Panc1 (cell line): ENCODE results near the gene DNASE1L2. TPM values are rescaled to one million over a fixed set of nuclear protein-coding genes. Genes with fewer than 3 reads are reported as not detected.
"Not testable (repeated sequence)": the region's sequence is repeated elsewhere in the genome, so short reads cannot be mapped to it uniquely, and the experiment has no call there.

Source experiments
- ATAC-seq: fragments of 200-7000 bp; cut with Tn5 transposase; 2 replicates; pipeline ENCODE4 v1.9.1; 2020; ENCODE audit warnings: mild to moderate bottlenecking, moderate library complexity
- BruUV-seq: library from RNA; stranded (reverse); fragments of 400-500 nt; replicated peaks from 2 replicates; lab custom pipeline; 2021; lab: Mats Ljungman, UMichigan
- CTCF ChIA-PET: fragments of 300-600 bp; sonication (Branson Sonifier 250); formaldehyde crosslinking; loops from one replicate; lab custom pipeline; 2022; ENCODE audit warnings: antibody characterized with exemption; lab: Charles Lee
- POLR2A ChIA-PET: fragments of 300-600 bp; sonication (Branson Sonifier 250); formaldehyde crosslinking; loops from one replicate; lab custom pipeline; 2022; ENCODE audit warnings: antibody characterized with exemption; lab: Charles Lee
- DNase-seq: peaks from one replicate; pipeline ENCODE4 v3.0.0-alpha.2; 2010; ENCODE audit warnings: low read depth, low spot score
- H3K27ac ChIP-seq: 2 replicates; pipeline ENCODE4 v1.5.1; 2011; ENCODE audit warnings: mild to moderate bottlenecking, low read length, inconsistent platforms
- H3K27me3 ChIP-seq: fragments of 200-500 bp; sonication (Bioruptor generic); 2 replicates; pipeline ENCODE4 v1.6.0; 2014; ENCODE audit warnings: low read length, inconsistent platforms; ENCODE audit not compliant: control insufficient read depth, insufficient read depth
- H3K36me3 ChIP-seq: fragments of 200-500 bp; sonication (Bioruptor generic); 2 replicates; pipeline ENCODE4 v1.5.1; 2014; ENCODE audit warnings: inconsistent platforms, mild to moderate bottlenecking, low read length, moderate library complexity; ENCODE audit not compliant: control insufficient read depth, insufficient read depth
- H3K4me1 ChIP-seq: 2 replicates; pipeline ENCODE4 v1.5.1; 2011; ENCODE audit warnings: inconsistent platforms, mild to moderate bottlenecking, low read length, moderate library complexity; ENCODE audit not compliant: control insufficient read depth, insufficient read depth
- H3K4me3 ChIP-seq, 2 experiments: 2 replicates each; pipeline ENCODE4 v1.5.1; 2011 to 2012; ENCODE audit warnings: low read depth in 2 of 2, low read length in 2 of 2, mild to moderate bottlenecking in 2 of 2, inconsistent platforms in 1 of 2, moderate library complexity in 1 of 2
- H3K9me3 ChIP-seq: fragments of 200-500 bp; sonication (Bioruptor generic); 2 replicates; pipeline ENCODE4 v1.5.1; 2014; ENCODE audit warnings: low read depth, mild to moderate bottlenecking, inconsistent platforms, low read length, moderate library complexity; ENCODE audit not compliant: control insufficient read depth, insufficient read depth
- CTCF ChIP-seq: fragments of 450-650 bp; IDR thresholded peaks from 2 replicates; pipeline ENCODE4 v1.5.1; 2017; ENCODE audit warnings: mild to moderate bottlenecking
- POLR2AphosphoS5 ChIP-seq: IDR thresholded peaks from 2 replicates; pipeline ENCODE4 v1.6.1; 2012; ENCODE audit warnings: mild to moderate bottlenecking, low read depth, low read length, moderate library complexity
- REST ChIP-seq, 2 experiments: IDR thresholded peaks; 2 replicates each; pipeline ENCODE4 v1.6.1; 2011 to 2012; ENCODE audit warnings: low read depth in 2 of 2, control low read depth in 1 of 2, low read length in 1 of 2, mild to moderate bottlenecking in 1 of 2, moderate library complexity in 1 of 2; ENCODE audit not compliant: insufficient read depth in 1 of 2
- SIN3A ChIP-seq: IDR thresholded peaks from 2 replicates; pipeline ENCODE4 v1.6.1; 2012; ENCODE audit warnings: low read depth, mild to moderate bottlenecking, low read length, moderate library complexity, borderline replicate concordance; ENCODE audit not compliant: insufficient read depth
- TCF7L2 ChIP-seq: IDR thresholded peaks from 2 replicates; pipeline ENCODE4 v1.6.1; 2011; ENCODE audit warnings: mild to moderate bottlenecking, low read depth, low read length, inconsistent platforms
- in situ Hi-C: cut with HindIII; loops from 2 replicates; pipeline ENCODE4 v1.10.0; 2016; ENCODE audit warnings: low sequenced_read_pairs, low pct_unique_long_range_greater_than_20kb
- intact Hi-C: fragments of 100-400 bp; cut with micrococcal nuclease; formaldehyde crosslinking; loops from one replicate; pipeline ENCODE4 v1.10.0; 2022; ENCODE audit not compliant: unreplicated experiment
- total RNA-seq: library from RNA; stranded (reverse); gene quantifications from one replicate; pipeline ENCODE4 v1.2.1, GENCODE V29; 2021; ENCODE audit not compliant: unreplicated experiment

DNASE1L2 gene
- total RNA-seq, 1 experiment from 2014 or later: 4.4 TPM

GRCh38 chr16:2266887-2267286, 30.6 kb downstream of the DNASE1L2 start:
- Histone ChIP-seq H3K36me3 (peaks cover 17% of the 10 kb centered on the region), H3K4me3 (peak overlapping the region; percentile 61 to 71), H3K4me1 (peaks cover 21% of the 10 kb centered on the region), H3K27ac (peak overlapping the region; percentile 94)
- BruUV-seq, intact Hi-C loops, H3K9me3 ChIP-seq, in situ Hi-C loops, POLR2A ChIA-PET, CTCF ChIA-PET, ATAC-seq, DNase-seq, H3K27me3 ChIP-seq: not testable (repeated sequence)

GRCh38 chr16:2267505-2267912, 31.3 kb downstream of the DNASE1L2 start:
- H3K36me3 ChIP-seq: peaks cover 11% of the 10 kb centered on the region
- CTCF ChIA-PET, intact Hi-C loops, in situ Hi-C loops, H3K9me3 ChIP-seq, BruUV-seq, POLR2A ChIA-PET, DNase-seq, H3K27me3 ChIP-seq: not testable (repeated sequence)
- TF ChIP-seq SIN3A: peak; percentile 49; the same call in 1 of the 2 replicates
- peaks cover 21% of the 10 kb centered on the region for H3K4me1 ChIP-seq
- peak overlapping the region; percentile 61 to 71 for H3K4me3 ChIP-seq
- peak; percentile 84 for ATAC-seq
- peak overlapping the region; percentile 94 for H3K27ac ChIP-seq

- peak; percentile 93 for ATAC-seq
- H3K4me3 ChIP-seq: peak within 1 kb of the TSS; percentile 61 to 71
- no peaks in the 10 kb centered on the region for H3K27me3 ChIP-seq
- peaks cover 8% of the 10 kb centered on the region for H3K36me3 ChIP-seq
- peaks cover 21% of the 10 kb centered on the region for H3K4me1 ChIP-seq
- ChIA-PET CTCF (interaction anchor here (0.6 kb wide), 1 partner anchor 119 kb away, joined by 3 read pairs; no protein-coding TSS in a partner anchor), POLR2A (no interaction called here)
- peak; percentile 78 for DNase-seq
- TF ChIP-seq CTCF (no peak), SIN3A (peak; percentile 18; the same call in 1 of the 2 replicates), REST (IDR thresholded peaks at IDR 0.05; ENCODE audit: insufficient read depth in 1 of 2, low read depth in 2 of 2, low read length in 1 of 2) (no peak), TCF7L2 (peak; percentile 80; the same call in 1 of the 2 replicates), POLR2AphosphoS5 (peak; percentile 95)
- H3K27ac ChIP-seq: peak within 1 kb of the TSS; percentile 94
- BruUV-seq: no TSS peak
- H3K9me3 ChIP-seq: no peaks in the 10 kb centered on the region
- intact Hi-C loops (no loop called here), in situ Hi-C loops (no loop called here)
Measured at GRCh38 chr16:2267913-2268666, 31.8 kb downstream of the DNASE1L2 start, which contains the start of gene RNPS1. TSS of gene RNPS1 (minus strand) at chr16:2268126. CDS start at chr16:2264643, 3,483 bp downstream.
